ENCODE data around the gene VCPKMT. TPM values are rescaled to one million over a fixed set of nuclear protein-coding genes. Genes with fewer than 3 reads are reported as not detected.

The VCPKMT gene
- total RNA-seq, 1 donor, result 6.1 TPM

GRCh38 chr14:50095895-50096294, 20.5 kb downstream of the VCPKMT start:
- TF ChIP-seq, protein P1, sequence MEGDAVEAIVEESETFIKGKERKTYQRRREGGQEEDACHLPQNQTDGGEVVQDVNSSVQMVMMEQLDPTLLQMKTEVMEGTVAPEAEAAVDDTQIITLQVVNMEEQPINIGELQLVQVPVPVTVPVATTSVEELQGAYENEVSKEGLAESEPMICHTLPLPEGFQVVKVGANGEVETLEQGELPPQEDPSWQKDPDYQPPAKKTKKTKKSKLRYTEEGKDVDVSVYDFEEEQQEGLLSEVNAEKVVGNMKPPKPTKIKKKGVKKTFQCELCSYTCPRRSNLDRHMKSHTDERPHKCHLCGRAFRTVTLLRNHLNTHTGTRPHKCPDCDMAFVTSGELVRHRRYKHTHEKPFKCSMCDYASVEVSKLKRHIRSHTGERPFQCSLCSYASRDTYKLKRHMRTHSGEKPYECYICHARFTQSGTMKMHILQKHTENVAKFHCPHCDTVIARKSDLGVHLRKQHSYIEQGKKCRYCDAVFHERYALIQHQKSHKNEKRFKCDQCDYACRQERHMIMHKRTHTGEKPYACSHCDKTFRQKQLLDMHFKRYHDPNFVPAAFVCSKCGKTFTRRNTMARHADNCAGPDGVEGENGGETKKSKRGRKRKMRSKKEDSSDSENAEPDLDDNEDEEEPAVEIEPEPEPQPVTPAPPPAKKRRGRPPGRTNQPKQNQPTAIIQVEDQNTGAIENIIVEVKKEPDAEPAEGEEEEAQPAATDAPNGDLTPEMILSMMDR (IDR thresholded peaks at IDR 0.05; ENCODE audit: insufficient read depth, low read length), result no peak

GRCh38 chr14:50094056-50094755, 22.2 kb downstream of the VCPKMT start:
- TF ChIP-seq, protein P1 (IDR thresholded peaks at IDR 0.05; ENCODE audit: insufficient read depth, low read length), result no peak
- no peak for DNase-seq (ENCODE audit: low read depth)
- H3K4me3 ChIP-seq (ENCODE audit: low read depth, low read length), result no peak overlapping the region

More at GRCh38 chr14:50095895-50096294, 20.5 kb downstream of the VCPKMT start:
- H3K4me3 ChIP-seq (ENCODE audit: low read depth, low read length), result no peak overlapping the region
- no peak for DNase-seq (ENCODE audit: low read depth)

GRCh38 chr14:50093496-50093895, 22.9 kb downstream of the VCPKMT start:
- no peak overlapping the region for H3K4me3 ChIP-seq (ENCODE audit: low read depth, low read length)
- TF ChIP-seq, protein P1 (IDR thresholded peaks at IDR 0.05; ENCODE audit: insufficient read depth, low read length), result no peak
- no peak for DNase-seq (ENCODE audit: low read depth)

GRCh38 chr14:50092006-50092555, 24.3 kb downstream of the VCPKMT start:
- DNase-seq (ENCODE audit: low read depth), result no peak
- no peak overlapping the region for H3K4me3 ChIP-seq (ENCODE audit: low read depth, low read length)
- TF ChIP-seq, protein P1 (IDR thresholded peaks at IDR 0.05; ENCODE audit: insufficient read depth, low read length), result no peak

DNA sequence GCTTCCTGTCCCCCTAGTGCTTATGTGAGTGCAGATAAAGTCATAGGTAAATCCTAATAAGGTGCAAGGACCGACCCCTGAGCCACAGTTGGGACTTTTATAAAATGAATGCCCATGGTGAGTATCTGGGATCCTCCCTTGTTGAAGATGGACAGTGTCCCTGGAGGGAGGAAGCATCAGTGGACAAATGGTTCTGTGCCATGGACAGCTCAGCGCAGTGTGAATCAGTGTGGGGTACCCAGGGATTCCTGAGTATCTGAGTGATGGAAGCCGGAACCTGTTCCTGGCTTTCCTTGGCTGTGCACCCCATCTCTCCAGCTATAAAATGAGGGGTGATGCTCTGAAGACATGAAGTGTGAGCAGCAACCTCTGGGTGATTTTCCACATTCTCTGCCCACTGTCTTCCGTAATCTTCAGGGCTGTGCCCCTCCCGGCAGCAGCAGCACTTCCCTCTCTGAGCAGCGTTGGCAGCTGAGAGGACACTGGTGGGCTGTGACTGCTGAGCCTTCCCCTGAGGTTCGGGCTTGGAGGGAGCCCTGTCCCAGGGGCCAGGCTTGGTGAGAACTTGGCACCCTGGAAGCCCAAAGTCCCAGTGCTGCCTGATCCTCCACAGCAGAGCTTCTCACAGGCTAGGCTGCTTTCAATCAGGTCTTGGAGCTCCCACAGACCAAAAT, 25.0 kb downstream of the VCPKMT start:
- TF ChIP-seq, protein P1 (IDR thresholded peaks at IDR 0.05; ENCODE audit: insufficient read depth, low read length), result no peak
- DNase-seq (ENCODE audit: low read depth), result no peak
- no peak overlapping the region for H3K4me3 ChIP-seq (ENCODE audit: low read depth, low read length)

DNA sequence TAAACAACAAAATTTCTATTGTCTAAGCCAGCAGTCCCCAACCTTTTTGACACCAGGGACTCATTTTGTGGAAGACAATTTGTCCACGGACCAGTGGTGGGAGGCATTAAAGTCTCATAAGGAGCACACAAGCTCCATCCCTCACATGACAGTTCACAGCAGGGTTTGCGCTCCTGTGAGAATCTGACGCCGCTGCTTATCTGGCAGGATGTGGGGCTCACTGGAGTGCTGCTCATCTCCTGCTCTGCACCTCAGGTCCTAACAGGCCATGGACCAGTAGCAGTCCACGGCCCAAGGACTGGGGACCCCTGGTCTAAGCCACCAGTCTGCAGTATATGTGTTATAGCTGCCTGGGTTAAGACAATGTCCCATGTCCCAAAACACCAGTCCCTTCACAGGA, 27.2 kb downstream of the VCPKMT start:
- no peak for DNase-seq (ENCODE audit: low read depth)
- H3K4me3 ChIP-seq (ENCODE audit: low read depth, low read length), result no peak overlapping the region
- TF ChIP-seq, protein P1 (IDR thresholded peaks at IDR 0.05; ENCODE audit: insufficient read depth, low read length), result no peak
